Liver (tissue), 9 donors: Measurements from ENCODE around the gene FILIP1L. TPM values are rescaled to one million over a fixed set of nuclear protein-coding genes. Genes with fewer than 3 reads are reported as not detected.
A peak's percentile ranks its signal among the peaks of the same experiment; 100 is the strongest.

ENCODE experiments used
- DNase-seq: peaks from one replicate; pipeline ENCODE4 v3.0.0-alpha.2; 2017; ENCODE audit warnings: low spot score
- H3K27ac ChIP-seq, 2 donors: one replicate each; pipeline ENCODE4 v1.7.0; 2013; ENCODE audit warnings: inconsistent platforms in 2 of 2, low read length in 2 of 2, control low read depth in 1 of 2, low read depth in 1 of 2, mild to moderate bottlenecking in 1 of 2
- H3K27me3 ChIP-seq, 4 donors: one replicate each; pipeline versions ENCODE4 v1.6.1 to v1.7.0; 2013; ENCODE audit warnings: low read length in 3 of 4, inconsistent platforms in 1 of 4, mild to moderate bottlenecking in 1 of 4, moderate library complexity in 1 of 4; ENCODE audit not compliant: control insufficient read depth in 4 of 4, insufficient read depth in 4 of 4
- H3K36me3 ChIP-seq, 4 donors: one replicate each; pipeline versions ENCODE4 v1.6.1 to v1.7.0; 2013; ENCODE audit warnings: low read length in 3 of 4, mild to moderate bottlenecking in 3 of 4, low read depth in 1 of 4, moderate library complexity in 1 of 4; ENCODE audit not compliant: control insufficient read depth in 4 of 4, insufficient read depth in 3 of 4
- H3K4me1 ChIP-seq, 4 donors: one replicate each; pipeline versions ENCODE4 v1.6.1 to v1.7.0; 2013; ENCODE audit warnings: low read length in 3 of 4, mild to moderate bottlenecking in 3 of 4, moderate library complexity in 1 of 4; ENCODE audit not compliant: control insufficient read depth in 4 of 4, insufficient read depth in 4 of 4
- H3K4me3 ChIP-seq, 3 donors: one replicate each; pipeline versions ENCODE4 v1.6.1 to v1.7.0; 2013; ENCODE audit warnings: low read length in 3 of 3, control low read depth in 1 of 3, low read depth in 1 of 3, mild to moderate bottlenecking in 1 of 3
- H3K9ac ChIP-seq, 2 donors: one replicate each; pipeline ENCODE4 v1.7.0; 2013; ENCODE audit warnings: low read length in 2 of 2, mild to moderate bottlenecking in 2 of 2, moderate library complexity in 2 of 2, control low read depth in 1 of 2, low read depth in 1 of 2
- H3K9me3 ChIP-seq, 4 donors: one replicate each; pipeline versions ENCODE4 v1.6.1 to v1.7.0; 2013; ENCODE audit warnings: low read length in 3 of 4; ENCODE audit not compliant: control insufficient read depth in 4 of 4
- ATF3 ChIP-seq: IDR thresholded peaks from 2 replicates; pipeline ENCODE4 v1.6.1; 2016; ENCODE audit warnings: antibody characterized with exemption
- CTCF ChIP-seq: fragments of 150-350 bp; IDR thresholded peaks from 2 replicates; pipeline ENCODE4 v1.5.1; 2017; ENCODE audit warnings: improper control_type of control experiment, low read depth, low read length; ENCODE audit not compliant: missing input control
- EGR1 ChIP-seq, 2 donors: IDR thresholded peaks; 2 replicates each; pipeline ENCODE4 v1.6.1; 2016 to 2018; ENCODE audit warnings: antibody characterized with exemption in 2 of 2, low read depth in 2 of 2
- FOXA1 ChIP-seq: IDR thresholded peaks from 2 replicates; pipeline ENCODE4 v1.6.1; 2016; ENCODE audit warnings: antibody characterized with exemption
- FOXA2 ChIP-seq: IDR thresholded peaks from 2 replicates; pipeline ENCODE4 v1.6.1; 2016; ENCODE audit warnings: antibody characterized with exemption
- HNF4A ChIP-seq, 2 donors: conservative IDR thresholded peaks; 2 replicates each; pipeline ENCODE4 v1.6.1; 2016; ENCODE audit warnings: antibody characterized with exemption in 2 of 2, mild to moderate bottlenecking in 2 of 2
- JUND ChIP-seq, 2 donors: IDR thresholded peaks; 2 replicates each; pipeline ENCODE4 v1.6.1; 2016; ENCODE audit warnings: antibody characterized with exemption in 2 of 2
- MAX ChIP-seq: IDR thresholded peaks from 2 replicates; pipeline ENCODE4 v1.6.1; 2016; ENCODE audit warnings: antibody characterized with exemption
- NR2F2 ChIP-seq: IDR thresholded peaks from 2 replicates; pipeline ENCODE4 v1.6.1; 2016; ENCODE audit warnings: antibody characterized with exemption
- RAD21 ChIP-seq, 2 donors: IDR thresholded peaks; 2 replicates each; pipeline ENCODE4 v1.6.1; 2016; ENCODE audit warnings: antibody characterized with exemption in 2 of 2, mild to moderate bottlenecking in 2 of 2
- REST ChIP-seq: IDR thresholded peaks from 2 replicates; pipeline ENCODE4 v1.6.1; 2016; ENCODE audit warnings: antibody characterized with exemption, mild to moderate bottlenecking
- RXRA ChIP-seq, 2 donors: IDR thresholded peaks; 2 replicates each; pipeline ENCODE4 v1.6.1; 2017 to 2018; ENCODE audit warnings: antibody characterized with exemption in 2 of 2, mild to moderate bottlenecking in 1 of 2
- SP1 ChIP-seq: IDR thresholded peaks from 2 replicates; pipeline ENCODE4 v1.6.1; 2018; ENCODE audit warnings: antibody characterized with exemption, mild to moderate bottlenecking
- TAF1 ChIP-seq: conservative IDR thresholded peaks from 2 replicates; pipeline ENCODE4 v1.6.1; 2016; ENCODE audit warnings: antibody characterized with exemption, mild to moderate bottlenecking
- YY1 ChIP-seq: IDR thresholded peaks from 2 replicates; pipeline ENCODE4 v1.6.1; 2016; ENCODE audit warnings: antibody characterized with exemption, mild to moderate bottlenecking
- WGBS: extraction: QIAGEN DNeasy Blood & Tissue Kit; methylation state at CpG from one replicate; pipeline ENCODE4 v1.1.7; 2013; 5-methylcytosine and 5-hydroxymethylcytosine counted together
- polyA plus RNA-seq, 2 donors: library from polyadenylated mRNA; stranded (reverse) in 1 of 2; unstranded in 1 of 2; fragments of 200-250 nt in 1 of 2; fragments of >200 nt in 1 of 2; fragmentation: Nextera tagmentation in 1 of 2; extraction: Ambion mirVana in 1 of 2; gene quantifications; one replicate each; pipeline versions ENCODE4 v1.2.1 to v1.2.3, GENCODE V29; 2013 to 2015
- total RNA-seq, 2 donors: library from RNA; depleted of rRNA; stranded (reverse); fragments of >200 nt; gene quantifications; one replicate each; pipeline ENCODE4 v1.2.3, GENCODE V29; 2014
- donor health status: healthy.
- donor health status: healthy.
- donor health status: healthy.
- donor health status: healthy.
- donor health status: healthy.

The FILIP1L gene
- total and polyA plus RNA-seq, 4 donors = 1.4 to 6.5 (median 1.9) TPM

GRCh38 chr3:99869621-99870020 lies 244.7 kb downstream of the FILIP1L start:
- DNase-seq = no peak
- Histone ChIP-seq H3K9me3 (no peaks in the 10 kb centered on the region), H3K36me3 (no peaks in the 10 kb centered on the region), H3K4me1 (peaks cover 0 to 10% (median 3%) of the 10 kb centered on the region in 4 donors), H3K27ac (no peak overlapping the region), H3K4me3 (no peak overlapping the region), H3K27me3 (no peaks in the 10 kb centered on the region), H3K9ac (no peak overlapping the region)
- WGBS = 91% methylated on average over 1 of the region's 1 CpG
- TF ChIP-seq NR2F2 = peak; percentile 53
- TF ChIP-seq RAD21 (IDR thresholded peaks at IDR 0.05) = no peak

- no peaks in the 10 kb centered on the region for H3K27me3 ChIP-seq
- TF ChIP-seq JUND (IDR thresholded peaks at IDR 0.05) (no peak), NR2F2 (no peak), YY1 (no peak), RAD21 (IDR thresholded peaks at IDR 0.05) (no peak), ATF3 (no peak), CTCF (no peak), REST (no peak), HNF4A (conservative IDR thresholded peaks at IDR 0.05) (no peak), MAX (no peak), FOXA2 (no peak), SP1 (no peak), FOXA1 (no peak), EGR1 (IDR thresholded peaks at IDR 0.05; ENCODE audit: low read depth in 2 of 2) (no peak), TAF1 (no peak), RXRA (IDR thresholded peaks at IDR 0.05) (no peak)
- H3K27ac ChIP-seq = no peak overlapping the region
- no peak overlapping the region for H3K9ac ChIP-seq
- WGBS = 6% methylated on average over 1 of the region's 1 CpG
- no peak for DNase-seq
- H3K36me3 ChIP-seq = peaks cover 0 to 2% (median 0%) of the 10 kb centered on the region in 4 donors
- H3K4me3 ChIP-seq = no peak overlapping the region
- peaks cover 0 to 10% (median 3%) of the 10 kb centered on the region in 4 donors for H3K4me1 ChIP-seq
- no peaks in the 10 kb centered on the region for H3K9me3 ChIP-seq
Observed at GRCh38 chr3:99868311-99868646, 246.0 kb downstream of the FILIP1L start.
